A673 (cell line): ENCODE measurements around the gene CAMSAP3. TPM values are rescaled to one million over a fixed set of nuclear protein-coding genes. Genes with fewer than 3 reads are reported as not detected.
A peak's percentile ranks its signal among the peaks of the same experiment; 100 is the strongest.

Source experiments
- BruUV-seq: library from RNA; stranded (reverse); fragments of 400-500 nt; replicated peaks from 2 replicates; lab custom pipeline; 2021; lab: Mats Ljungman, UMichigan
- CTCF ChIA-PET: fragments of 300-600 bp; sonication (Branson Sonifier 250); formaldehyde crosslinking; loops from one replicate; lab custom pipeline; 2022; ENCODE audit warnings: antibody characterized with exemption; lab: Charles Lee
- POLR2A ChIA-PET: fragments of 300-600 bp; sonication (Branson Sonifier 250); formaldehyde crosslinking; loops from one replicate; lab custom pipeline; 2022; ENCODE audit warnings: antibody characterized with exemption; ENCODE audit not compliant: low non-redundant PET; lab: Charles Lee
- DNase-seq: peaks from one replicate; pipeline ENCODE4 v3.0.0-alpha.2; 2015; ENCODE audit warnings: low spot score
- H3K27ac ChIP-seq: fragments of 200-600 bp; sonication (generic); 2 replicates; pipeline ENCODE4 v1.5.1; 2016; ENCODE audit warnings: mixed run types, low read depth, mild to moderate bottlenecking, mixed read lengths, antibody characterized with exemption, low read length; ENCODE audit not compliant: poor library complexity, severe bottlenecking
- H3K27me3 ChIP-seq: fragments of 200-600 bp; sonication (generic); replicated peaks from 2 replicates; pipeline ENCODE4 v1.6.1; 2017; ENCODE audit warnings: mixed run types, low read depth, mild to moderate bottlenecking, mixed read lengths, antibody characterized with exemption, low read length; ENCODE audit not compliant: insufficient read depth, poor library complexity
- H3K36me3 ChIP-seq: fragments of 200-600 bp; sonication (generic); 2 replicates; pipeline ENCODE4 v1.6.1; 2016; ENCODE audit warnings: mixed run types, mild to moderate bottlenecking, mixed read lengths, antibody characterized with exemption, low read length; ENCODE audit not compliant: insufficient read depth, poor library complexity, severe bottlenecking
- H3K4me1 ChIP-seq: fragments of 200-600 bp; sonication (generic); 2 replicates; pipeline ENCODE4 v1.6.1; 2017; ENCODE audit warnings: mixed run types, mild to moderate bottlenecking, mixed read lengths, antibody characterized with exemption, low read length; ENCODE audit not compliant: insufficient read depth, poor library complexity, severe bottlenecking
- H3K4me3 ChIP-seq: fragments of 200-600 bp; sonication (generic); 2 replicates; pipeline ENCODE4 v1.5.1; 2016; ENCODE audit warnings: low read depth, mixed run types, mild to moderate bottlenecking, mixed read lengths, low read length; ENCODE audit not compliant: poor library complexity, severe bottlenecking
- H3K9me3 ChIP-seq: fragments of 200-600 bp; sonication (generic); 2 replicates; pipeline ENCODE4 v1.6.1; 2016; ENCODE audit warnings: mixed run types, low read depth, mild to moderate bottlenecking, mixed read lengths, antibody characterized with exemption, low read length; ENCODE audit not compliant: poor library complexity, severe bottlenecking
- EZH2 ChIP-seq: fragments of 200-600 bp; sonication (generic); IDR thresholded peaks from 2 replicates; pipeline ENCODE4 v1.6.1; 2017; ENCODE audit warnings: borderline replicate concordance, low read depth, mild to moderate bottlenecking, mixed read lengths, antibody characterized with exemption, low read length; ENCODE audit not compliant: poor library complexity, severe bottlenecking
- intact Hi-C: fragments of 100-400 bp; cut with micrococcal nuclease; formaldehyde crosslinking; loops from one replicate; pipeline ENCODE4 v1.10.0; 2022; ENCODE audit not compliant: unreplicated experiment
- total RNA-seq: library from RNA; stranded (reverse); gene quantifications from 2 replicates; pipeline ENCODE4 v1.2.3, GENCODE V29; 2021
- TF ChIP-seq, protein P1 (sequence below): fragments of 300-800, 200-600 bp; sonication (generic); conservative IDR thresholded peaks from 2 replicates; pipeline ENCODE4 v1.5.1; 2017; ENCODE audit warnings: low read depth, mild to moderate bottlenecking, antibody characterized with exemption, low read length, moderate library complexity, mixed read lengths

Gene CAMSAP3
- total RNA-seq, 1 experiment from 2014 or later: 1.2 TPM

- Histone ChIP-seq H3K4me1 (peaks cover 2% of the 10 kb centered on the region), H3K36me3 (no peaks in the 10 kb centered on the region), H3K27ac (no peak overlapping the region), H3K9me3 (no peaks in the 10 kb centered on the region), H3K27me3 (peaks cover 13% of the 10 kb centered on the region), H3K4me3 (no peak overlapping the region)
- BruUV-seq: no TSS peak
- no peak for TF ChIP-seq EZH2
- TF ChIP-seq, protein P1, sequence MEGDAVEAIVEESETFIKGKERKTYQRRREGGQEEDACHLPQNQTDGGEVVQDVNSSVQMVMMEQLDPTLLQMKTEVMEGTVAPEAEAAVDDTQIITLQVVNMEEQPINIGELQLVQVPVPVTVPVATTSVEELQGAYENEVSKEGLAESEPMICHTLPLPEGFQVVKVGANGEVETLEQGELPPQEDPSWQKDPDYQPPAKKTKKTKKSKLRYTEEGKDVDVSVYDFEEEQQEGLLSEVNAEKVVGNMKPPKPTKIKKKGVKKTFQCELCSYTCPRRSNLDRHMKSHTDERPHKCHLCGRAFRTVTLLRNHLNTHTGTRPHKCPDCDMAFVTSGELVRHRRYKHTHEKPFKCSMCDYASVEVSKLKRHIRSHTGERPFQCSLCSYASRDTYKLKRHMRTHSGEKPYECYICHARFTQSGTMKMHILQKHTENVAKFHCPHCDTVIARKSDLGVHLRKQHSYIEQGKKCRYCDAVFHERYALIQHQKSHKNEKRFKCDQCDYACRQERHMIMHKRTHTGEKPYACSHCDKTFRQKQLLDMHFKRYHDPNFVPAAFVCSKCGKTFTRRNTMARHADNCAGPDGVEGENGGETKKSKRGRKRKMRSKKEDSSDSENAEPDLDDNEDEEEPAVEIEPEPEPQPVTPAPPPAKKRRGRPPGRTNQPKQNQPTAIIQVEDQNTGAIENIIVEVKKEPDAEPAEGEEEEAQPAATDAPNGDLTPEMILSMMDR: no peak
- intact Hi-C loops: no loop called here
- ChIA-PET POLR2A (no interaction called here), CTCF (no interaction called here)
- DNase-seq: no peak
Measured at GRCh38 chr19:7590256-7590655, 5.4 kb upstream of the CAMSAP3 start.

DNA sequence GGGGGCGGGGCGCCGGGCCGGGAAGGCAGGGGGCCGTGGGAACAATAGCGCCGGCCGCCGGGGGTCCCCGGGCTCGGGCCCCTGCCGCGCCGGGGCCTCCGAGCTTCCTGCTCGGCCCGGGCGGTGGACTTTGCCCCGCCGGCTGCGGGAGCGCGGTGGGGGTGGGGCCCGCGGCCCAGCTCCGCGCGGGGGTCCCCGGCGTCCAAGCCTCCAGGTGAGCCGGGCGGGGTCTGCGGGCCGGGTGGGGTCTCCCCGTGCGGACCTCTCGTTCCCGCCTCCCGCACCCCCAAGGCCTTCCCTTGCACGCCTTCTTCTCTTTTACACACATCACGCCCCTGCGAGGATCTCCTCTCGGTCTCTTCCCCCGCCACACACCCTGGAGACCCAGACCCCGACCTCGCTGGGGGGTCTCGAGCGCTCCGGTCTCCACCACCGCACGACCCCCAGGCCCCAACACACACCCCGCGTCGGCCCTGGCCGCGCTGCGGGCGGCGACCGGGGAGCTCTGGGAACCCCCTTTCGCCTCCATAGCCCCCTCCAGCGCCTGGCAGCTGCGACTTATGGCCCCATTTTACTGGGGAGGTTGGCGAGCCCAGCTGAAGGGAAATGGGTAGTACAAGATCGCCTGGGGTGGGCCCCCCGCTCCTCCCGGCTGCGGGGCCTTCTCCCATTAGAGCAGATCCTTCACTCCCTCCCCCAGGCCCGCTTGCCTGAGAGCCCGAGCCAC, 711 bp downstream of the CAMSAP3 start:
- intact Hi-C loops: no loop called here
- H3K36me3 ChIP-seq: no peaks in the 10 kb centered on the region
- POLR2A ChIA-PET: no interaction called here
- peak overlapping the region; percentile 46 for H3K4me3 ChIP-seq
- H3K9me3 ChIP-seq: no peaks in the 10 kb centered on the region
- H3K27ac ChIP-seq: no peak overlapping the region
- H3K4me1 ChIP-seq: peaks cover 4% of the 10 kb centered on the region
- no TSS peak for BruUV-seq
- peaks cover 31% of the 10 kb centered on the region for H3K27me3 ChIP-seq
- no peak for DNase-seq
- TF ChIP-seq, protein P1: 0 out of 2 replicates have a peak, but pooled peaks have one; percentile 16
- no peak for TF ChIP-seq EZH2
- CTCF ChIA-PET: interaction anchor here (1.0 kb wide), 1 partner anchor 28 kb away, joined by 3 read pairs; no protein-coding TSS in a partner anchor

DNA sequence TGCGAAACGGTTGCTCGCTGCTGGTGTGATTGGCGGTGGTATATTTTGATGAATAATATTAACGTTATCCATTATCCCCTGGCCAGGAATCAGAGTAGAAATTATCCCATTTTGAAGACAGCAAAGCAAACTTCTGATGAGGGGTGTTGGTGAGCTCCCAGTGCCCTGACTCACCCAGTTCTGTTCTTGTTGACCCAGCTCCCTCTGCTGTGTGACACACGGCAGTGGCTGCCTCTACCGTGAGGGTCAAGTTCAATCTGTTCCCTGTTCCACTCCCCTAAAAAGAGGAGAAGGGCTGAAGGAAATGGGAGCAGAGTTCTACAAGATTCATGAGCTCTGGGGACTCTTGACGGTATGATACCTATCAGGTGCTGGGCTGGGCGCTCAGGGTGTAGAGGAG, 2.0 kb downstream of the CAMSAP3 start:
- Histone ChIP-seq H3K4me3 (no peak overlapping the region), H3K36me3 (no peaks in the 10 kb centered on the region), H3K9me3 (no peaks in the 10 kb centered on the region), H3K27me3 (peaks cover 31% of the 10 kb centered on the region), H3K4me1 (peaks cover 4% of the 10 kb centered on the region), H3K27ac (no peak overlapping the region)
- no TSS peak for BruUV-seq
- no peak for TF ChIP-seq EZH2
- CTCF ChIA-PET: no interaction called here
- DNase-seq: no peak
- intact Hi-C loops: no loop called here
- POLR2A ChIA-PET: no interaction called here

- H3K27me3 ChIP-seq: peaks cover 31% of the 10 kb centered on the region
- CTCF ChIA-PET: no interaction called here
Measured at GRCh38 chr19:7598180-7598579, 2.5 kb downstream of the CAMSAP3 start.

More at GRCh38 chr19:7598180-7598579, 2.5 kb downstream of the CAMSAP3 start:
- TF ChIP-seq EZH2: no peak
- TF ChIP-seq, protein P1: no peak
- no peaks in the 10 kb centered on the region for H3K9me3 ChIP-seq
- H3K4me1 ChIP-seq: peaks cover 4% of the 10 kb centered on the region
- no peaks in the 10 kb centered on the region for H3K36me3 ChIP-seq
- BruUV-seq: no TSS peak
- no peak overlapping the region for H3K27ac ChIP-seq
- DNase-seq: no peak
- no peak overlapping the region for H3K4me3 ChIP-seq
- POLR2A ChIA-PET: no interaction called here
- intact Hi-C loops: no loop called here
